HL-60 (cell line): ENCODE data around the gene SUGT1.

ENCODE experiments used
- CTCF ChIP-seq: IDR thresholded peaks from one replicate; pipeline ENCODE4 v1.5.1; 2011; ENCODE audit warnings: low read length, control low read depth, inconsistent platforms; ENCODE audit not compliant: insufficient read depth
- GABPA ChIP-seq: IDR thresholded peaks from 2 replicates; pipeline ENCODE4 v1.6.1; 2012; ENCODE audit warnings: low read depth
- POLR2AphosphoS5 ChIP-seq: IDR thresholded peaks from 2 replicates; pipeline ENCODE4 v1.6.1; 2012; ENCODE audit warnings: low read depth
- REST ChIP-seq: IDR thresholded peaks from 2 replicates; pipeline ENCODE4 v1.6.1; 2012; ENCODE audit warnings: low read depth; ENCODE audit not compliant: insufficient replicate concordance

GRCh38 chr13:52706081-52706480 lies 53.4 kb downstream of the SUGT1 start:
- TF ChIP-seq CTCF (no peak), POLR2AphosphoS5 (no peak), REST (no peak), GABPA (no peak)
